Astrocyte of the cerebellum (primary cell): Measurements from ENCODE around the gene RIC8B.

Source experiments
- DNase-seq: peaks from one replicate; pipeline ENCODE4 v3.0.0-alpha.2; 2011; ENCODE audit warnings: low read depth
- H3K4me3 ChIP-seq: 2 replicates; pipeline ENCODE4 v1.5.1; 2011; ENCODE audit warnings: mild to moderate bottlenecking, low read depth, low read length, moderate library complexity
- CTCF ChIP-seq: IDR thresholded peaks from 2 replicates; pipeline ENCODE4 v1.5.1; 2012; ENCODE audit warnings: low read length, low read depth, moderate library complexity, mild to moderate bottlenecking; ENCODE audit errors: missing control alignments
- in situ Hi-C: cut with HindIII; loops from 2 replicates; pipeline ENCODE4 v1.10.0; 2017; ENCODE audit warnings: low sequenced_read_pairs

RIC8B gene

DNA sequence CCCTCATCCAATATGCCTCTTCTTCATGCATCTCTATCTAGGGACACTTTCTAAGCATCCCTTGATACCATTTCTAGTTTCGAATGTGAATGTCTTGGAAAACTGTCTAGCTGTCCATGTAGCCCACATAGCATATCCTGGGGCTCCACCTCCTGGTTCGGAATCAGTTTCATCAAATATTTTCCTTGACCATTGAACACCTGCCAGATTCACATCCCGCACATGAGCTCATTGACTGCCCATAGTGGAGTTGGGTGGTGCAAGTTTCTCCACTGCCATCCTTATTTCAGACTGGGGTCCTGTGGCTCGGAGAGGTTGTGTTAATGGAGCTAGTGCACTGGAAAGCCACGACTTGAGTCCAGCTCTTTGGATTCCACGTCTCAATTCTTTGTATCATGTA is 122.6 kb downstream of the RIC8B start:
- no peak overlapping the region for H3K4me3 ChIP-seq
- DNase-seq, result no peak
- in situ Hi-C loops, result no loop called here
- TF ChIP-seq CTCF, result no peak

GRCh38 chr12:106897981-106898901 is 123.8 kb downstream of the RIC8B start:
- H3K4me3 ChIP-seq, result no peak overlapping the region
- no peak for TF ChIP-seq CTCF
- in situ Hi-C loops, result no loop called here
- DNase-seq, result no peak

DNA sequence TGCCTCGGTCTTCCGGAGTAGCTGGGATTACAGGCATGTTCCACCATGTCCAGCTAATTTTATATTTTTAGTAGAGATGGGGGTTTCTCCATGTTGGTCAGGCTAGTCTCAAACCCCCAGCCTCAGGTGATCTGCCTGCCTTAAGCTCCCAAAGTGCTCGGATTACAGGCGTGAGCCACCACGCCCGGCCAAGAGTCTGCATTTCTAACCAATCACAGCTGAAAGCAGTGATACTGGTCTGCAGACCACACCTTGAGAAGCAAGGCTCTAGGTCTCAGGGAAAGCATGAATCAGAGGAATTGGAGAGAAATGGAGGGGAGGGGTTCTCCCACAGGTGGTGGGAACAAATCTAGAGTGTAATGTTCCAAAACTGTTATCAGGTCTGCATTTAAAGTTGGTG is 126.1 kb downstream of the RIC8B start:
- in situ Hi-C loops, result loop anchor here (5.0 kb wide), 1 partner anchor 52 kb away; no protein-coding TSS in a partner anchor
- DNase-seq, result no peak
- no peak for TF ChIP-seq CTCF
- H3K4me3 ChIP-seq, result no peak overlapping the region

DNA sequence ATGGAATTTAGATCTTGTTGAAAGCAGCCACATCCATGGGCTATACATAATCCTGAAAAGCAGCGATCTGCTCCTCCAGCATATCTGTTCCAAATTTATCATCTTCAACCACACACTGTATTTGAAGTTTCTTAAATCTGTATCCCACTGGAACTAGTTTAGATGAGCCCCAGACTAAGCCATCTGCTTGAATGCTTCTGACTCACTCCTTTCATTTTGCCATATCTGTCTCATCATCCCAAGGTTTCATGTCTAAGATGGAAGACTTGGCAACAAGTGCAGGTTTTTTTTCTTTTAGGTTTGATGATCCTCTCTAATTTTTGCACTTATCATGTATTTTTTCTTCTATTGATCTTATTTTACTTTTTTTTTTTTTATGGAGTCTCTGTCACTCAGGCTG is 126.8 kb downstream of the RIC8B start:
- in situ Hi-C loops, result loop anchor here (5.0 kb wide), 1 partner anchor 51 kb away; no protein-coding TSS in a partner anchor
- no peak for TF ChIP-seq CTCF
- peak; percentile 5 for DNase-seq

GRCh38 chr12:106902053-106902452 is 127.6 kb downstream of the RIC8B start:
- DNase-seq, result no peak
- TF ChIP-seq CTCF, result no peak
- in situ Hi-C loops, result loop anchor here (5.0 kb wide), 1 partner anchor 50 kb away; no protein-coding TSS in a partner anchor
- no peak overlapping the region for H3K4me3 ChIP-seq

More for the DNA sequence above, 126.8 kb downstream of the RIC8B start:
- H3K4me3 ChIP-seq, result no peak overlapping the region

- H3K4me3 ChIP-seq, result peak overlapping the region; percentile 43
- no peak for TF ChIP-seq CTCF
- in situ Hi-C loops, result loop anchor here (5.0 kb wide), 1 partner anchor 49 kb away; no protein-coding TSS in a partner anchor
- peak; percentile 8 for DNase-seq
These were observed 128.9 kb downstream of the RIC8B start for GRCh38 chr12:106903241-106903945.
